GM23338 (cell line): Measurements from ENCODE around the gene ZNF579. TPM values are rescaled to one million over a fixed set of nuclear protein-coding genes. Genes with fewer than 3 reads are reported as not detected.
A peak's percentile ranks its signal among the peaks of the same experiment; 100 is the strongest.

ENCODE experiments used
- ATAC-seq: fragments of 200-7000 bp; cut with Tn5 transposase; 3 replicates; pipeline ENCODE4 v1.9.1; 2020
- DNase-seq: peaks from one replicate; pipeline ENCODE4 v3.0.0-alpha.2; 2015; ENCODE audit warnings: low spot score
- H2AFZ ChIP-seq: fragments of 200-600 bp; sonication (generic); 2 replicates; pipeline ENCODE4 v1.8.0; 2016; ENCODE audit warnings: antibody characterized with exemption, mild to moderate bottlenecking, moderate library complexity
- H3F3A ChIP-seq: fragments of 200-600 bp; sonication (generic); replicated peaks from 2 replicates; pipeline ENCODE4 v1.8.0; 2017; ENCODE audit warnings: antibody characterized with exemption, mixed run types, low read depth
- H3K27ac ChIP-seq: fragments of 200-600 bp; sonication (generic); 2 replicates; pipeline ENCODE4 v1.6.1; 2016; ENCODE audit warnings: low read depth
- H3K27me3 ChIP-seq: fragments of 200-600 bp; sonication (generic); 2 replicates; pipeline ENCODE4 v1.8.0; 2016; ENCODE audit warnings: mild to moderate bottlenecking, mixed run types, moderate library complexity; ENCODE audit not compliant: insufficient read depth
- H3K36me3 ChIP-seq: fragments of 200-600 bp; sonication (generic); 2 replicates; pipeline ENCODE4 v1.8.0; 2016; ENCODE audit warnings: mild to moderate bottlenecking; ENCODE audit not compliant: insufficient read depth
- H3K4me1 ChIP-seq: fragments of 200-600 bp; sonication (generic); 2 replicates; pipeline ENCODE4 v1.8.0; 2016; ENCODE audit warnings: mild to moderate bottlenecking, moderate library complexity; ENCODE audit not compliant: insufficient read depth
- H3K4me2 ChIP-seq: fragments of 200-600 bp; sonication (generic); 2 replicates; pipeline ENCODE4 v1.7.1; 2017; ENCODE audit warnings: mixed run types
- H3K4me3 ChIP-seq: fragments of 200-600 bp; sonication (generic); 2 replicates; pipeline ENCODE4 v1.6.1; 2016; ENCODE audit warnings: mixed run types
- H3K79me2 ChIP-seq: fragments of 200-600 bp; sonication (generic); replicated peaks from 2 replicates; pipeline ENCODE4 v1.8.0; 2017; ENCODE audit warnings: mild to moderate bottlenecking; ENCODE audit not compliant: insufficient read depth
- H3K9me2 ChIP-seq: fragments of 200-600 bp; sonication (generic); 2 replicates; pipeline ENCODE4 v1.8.0; 2017; ENCODE audit not compliant: insufficient read depth
- H4K20me1 ChIP-seq: fragments of 200-600 bp; sonication (generic); replicated peaks from 2 replicates; pipeline ENCODE4 v1.8.0; 2017; ENCODE audit warnings: mild to moderate bottlenecking; ENCODE audit not compliant: insufficient read depth
- H3K27ac Mint-ChIP-seq: 2 replicates; pipeline ENCODE4 v1.8.0; 2020; ENCODE audit warnings: inconsistent platforms, mild to moderate bottlenecking, moderate library complexity, mixed read lengths
- H3K27me3 Mint-ChIP-seq: 3 replicates; pipeline ENCODE4 v1.8.0; 2022; ENCODE audit warnings: low read depth, mild to moderate bottlenecking, moderate library complexity, mixed read lengths, inconsistent platforms; ENCODE audit not compliant: insufficient read depth, poor library complexity
- H3K36me3 Mint-ChIP-seq: 3 replicates; pipeline ENCODE4 v1.8.0; 2021; ENCODE audit warnings: low read depth, mild to moderate bottlenecking, inconsistent platforms, moderate library complexity, mixed read lengths
- H3K4me1 Mint-ChIP-seq: 3 replicates; pipeline ENCODE4 v1.8.0; 2020; ENCODE audit warnings: mild to moderate bottlenecking, inconsistent platforms, mixed read lengths
- H3K4me3 Mint-ChIP-seq: 3 replicates; pipeline ENCODE4 v1.8.0; 2021; ENCODE audit warnings: moderate library complexity, mild to moderate bottlenecking, inconsistent platforms, mixed read lengths
- H3K9me3 Mint-ChIP-seq: 3 replicates; pipeline ENCODE4 v1.8.0; 2020; ENCODE audit warnings: moderate library complexity, mild to moderate bottlenecking, inconsistent platforms, mixed read lengths
- CREB1 ChIP-seq: fragments of 250-450 bp; sonication (Bioruptor Pico); IDR thresholded peaks from 2 replicates; pipeline ENCODE4 v1.5.0; 2020; ENCODE audit warnings: low read depth, mild to moderate bottlenecking, moderate library complexity
- CTCF ChIP-seq, 2 experiments: fragments of 200-600 bp in 1 of 2; sonication (generic) in 1 of 2; conservative IDR thresholded peaks; 2 replicates each; pipeline versions ENCODE4 v1.5.1 to v1.6.1; 2016 to 2017; ENCODE audit warnings: antibody characterized with exemption in 2 of 2, low read depth in 2 of 2, mild to moderate bottlenecking in 2 of 2, moderate library complexity in 1 of 2
- EZH2 ChIP-seq: fragments of 200-600 bp; sonication (generic); IDR thresholded peaks from one replicate; pipeline ENCODE4 v1.8.0; 2017; ENCODE audit warnings: antibody characterized with exemption, mild to moderate bottlenecking, low read depth; ENCODE audit not compliant: unreplicated experiment
- EZH2phosphoT487 ChIP-seq: fragments of 200-600 bp; sonication (generic); IDR thresholded peaks from one replicate; pipeline ENCODE4 v1.8.1; 2018; ENCODE audit warnings: antibody characterized with exemption; ENCODE audit not compliant: unreplicated experiment
- JUNB ChIP-seq: IDR thresholded peaks from one replicate; pipeline ENCODE4 v1.6.1; 2016; ENCODE audit warnings: antibody characterized with exemption; ENCODE audit not compliant: unreplicated experiment
- NANOG ChIP-seq: IDR thresholded peaks from 2 replicates; pipeline ENCODE4 v1.6.1; 2016; ENCODE audit warnings: antibody characterized with exemption, borderline replicate concordance
- POLR2AphosphoS5 ChIP-seq: IDR thresholded peaks from 2 replicates; pipeline ENCODE4 v1.6.1; 2016; ENCODE audit warnings: antibody characterized with exemption, low read depth
- REST ChIP-seq: IDR thresholded peaks from one replicate; pipeline ENCODE4 v1.6.1; 2018; ENCODE audit warnings: antibody characterized with exemption; ENCODE audit not compliant: unreplicated experiment
- STAT1 ChIP-seq: IDR thresholded peaks from one replicate; pipeline ENCODE4 v1.6.1; 2016; ENCODE audit warnings: antibody characterized with exemption; ENCODE audit not compliant: unreplicated experiment
- ZNF114 ChIP-seq: fragments of 250-450 bp; sonication (Bioruptor Pico); IDR thresholded peaks from 2 replicates; pipeline ENCODE4 v1.5.0; 2020; ENCODE audit warnings: mild to moderate bottlenecking, moderate library complexity
- ZNF331 ChIP-seq: fragments of 250-450 bp; sonication (Bioruptor Pico); IDR thresholded peaks from 2 replicates; pipeline ENCODE4 v1.5.0; 2020; ENCODE audit warnings: low read depth, mild to moderate bottlenecking, moderate library complexity
- polyA plus RNA-seq: library from polyadenylated mRNA; unstranded; fragments of >200 nt; fragmentation: Nextera tagmentation; extraction: Ambion mirVana; gene quantifications from 2 replicates; pipeline ENCODE4 v1.2.1, GENCODE V29; 2016
- total RNA-seq: library from RNA; depleted of rRNA; stranded (reverse); fragments of >200 nt; shearing (Covaris generic); gene quantifications from 2 replicates; pipeline ENCODE4 v1.2.3, GENCODE V29; 2014
- TF ChIP-seq, protein P1 (sequence below): IDR thresholded peaks from 2 replicates; pipeline ENCODE4 v1.6.1; 2016; ENCODE audit warnings: antibody characterized with exemption
- TF ChIP-seq, protein P2 (sequence below): fragments of 250-450 bp; sonication (Bioruptor Pico); IDR thresholded peaks from 2 replicates; pipeline ENCODE4 v1.5.0; 2020; ENCODE audit warnings: mild to moderate bottlenecking, moderate library complexity

The ZNF579 gene
- total and polyA plus RNA-seq, 2 experiments from 2014 or later = 7.3 to 12.2 TPM

DNA sequence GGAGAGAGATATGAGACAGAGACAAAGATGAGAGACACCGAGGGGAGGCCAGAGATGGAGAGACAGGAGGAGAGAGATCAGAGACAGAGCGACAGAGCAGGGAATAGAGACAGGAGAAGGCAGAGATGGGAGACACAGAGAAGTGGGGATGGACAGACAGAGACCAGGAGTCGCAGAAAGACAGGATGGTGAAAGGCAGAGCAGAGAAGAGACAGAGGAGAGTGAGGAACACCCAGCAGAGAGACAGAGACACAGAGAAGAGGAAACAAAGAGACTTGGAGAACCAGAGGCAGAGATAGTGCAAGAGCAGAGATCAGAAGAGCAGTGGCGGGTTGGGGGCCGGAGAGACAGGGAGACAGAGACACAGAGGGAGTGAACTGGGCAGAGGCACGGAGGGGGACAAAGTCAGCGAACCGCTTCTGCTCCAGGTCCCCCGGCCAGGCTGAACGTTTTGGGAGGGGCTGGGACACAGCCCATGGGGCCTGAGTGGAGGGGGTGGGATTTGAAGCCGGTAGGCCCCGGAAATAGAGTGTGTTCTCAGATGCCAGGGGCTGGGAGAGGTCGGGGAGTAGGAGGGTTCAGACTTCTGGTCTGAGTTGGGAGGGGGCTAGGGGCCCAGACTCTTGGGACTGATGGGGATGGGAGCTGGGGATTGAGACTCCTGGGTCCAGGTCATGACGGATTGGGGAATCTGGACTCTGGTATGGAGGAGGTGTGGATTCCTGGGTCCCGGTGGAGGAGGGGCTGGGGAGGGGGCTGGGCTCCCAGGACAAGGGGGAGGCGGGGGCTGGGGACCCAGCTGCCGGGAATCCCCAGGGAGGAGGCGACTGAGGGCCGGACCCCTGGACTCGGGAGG is 654 bp downstream of the ZNF579 start:
- Histone ChIP-seq H3K9me2 (no peaks in the 10 kb centered on the region), H3K4me1 (peaks cover under 1% of the 10 kb centered on the region; the same call in 1 of the 2 replicates), H4K20me1 (no peaks in the 10 kb centered on the region), H3K4me2 (peak overlapping the region; percentile 89), H3K27ac (peak overlapping the region; percentile 55; the same call in 1 of the 2 replicates), H3K79me2 (peaks cover 13% of the 10 kb centered on the region; the same call in 1 of the 2 replicates), H3F3A (peaks cover 14% of the 10 kb centered on the region), H3K4me3 (peak overlapping the region; percentile 93), H3K27me3 (no peaks in the 10 kb centered on the region), H3K36me3 (no peaks in the 10 kb centered on the region; the same call in none of the 2 replicates), H2AFZ (no peak overlapping the region)
- DNase-seq (peak; percentile 52), ATAC-seq (peak; percentile 68)
- Mint-ChIP-seq H3K36me3 (peaks cover 25% of the 10 kb centered on the region), H3K27me3 (peaks cover 15% of the 10 kb centered on the region), H3K9me3 (no peaks in the 10 kb centered on the region; the same call in 2 of the 3 replicates), H3K4me3 (peak overlapping the region; percentile 87), H3K27ac (peak overlapping the region; percentile 74), H3K4me1 (peaks cover 9% of the 10 kb centered on the region)
- TF ChIP-seq ZNF331 (CRISPR knock-in tag) = no peak
- no peak for TF ChIP-seq CTCF (conservative IDR thresholded peaks at IDR 0.05; ENCODE audit: low read depth in 2 of 2)
- no peak for TF ChIP-seq STAT1
- TF ChIP-seq POLR2AphosphoS5 = no peak
- TF ChIP-seq REST = no peak
- TF ChIP-seq, protein P1, sequence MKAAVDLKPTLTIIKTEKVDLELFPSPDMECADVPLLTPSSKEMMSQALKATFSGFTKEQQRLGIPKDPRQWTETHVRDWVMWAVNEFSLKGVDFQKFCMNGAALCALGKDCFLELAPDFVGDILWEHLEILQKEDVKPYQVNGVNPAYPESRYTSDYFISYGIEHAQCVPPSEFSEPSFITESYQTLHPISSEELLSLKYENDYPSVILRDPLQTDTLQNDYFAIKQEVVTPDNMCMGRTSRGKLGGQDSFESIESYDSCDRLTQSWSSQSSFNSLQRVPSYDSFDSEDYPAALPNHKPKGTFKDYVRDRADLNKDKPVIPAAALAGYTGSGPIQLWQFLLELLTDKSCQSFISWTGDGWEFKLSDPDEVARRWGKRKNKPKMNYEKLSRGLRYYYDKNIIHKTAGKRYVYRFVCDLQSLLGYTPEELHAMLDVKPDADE = no peak
- no peak for TF ChIP-seq JUNB
- TF ChIP-seq CREB1 = no peak
- TF ChIP-seq NANOG = no peak
- TF ChIP-seq EZH2 = no peak
- TF ChIP-seq, protein P2, sequence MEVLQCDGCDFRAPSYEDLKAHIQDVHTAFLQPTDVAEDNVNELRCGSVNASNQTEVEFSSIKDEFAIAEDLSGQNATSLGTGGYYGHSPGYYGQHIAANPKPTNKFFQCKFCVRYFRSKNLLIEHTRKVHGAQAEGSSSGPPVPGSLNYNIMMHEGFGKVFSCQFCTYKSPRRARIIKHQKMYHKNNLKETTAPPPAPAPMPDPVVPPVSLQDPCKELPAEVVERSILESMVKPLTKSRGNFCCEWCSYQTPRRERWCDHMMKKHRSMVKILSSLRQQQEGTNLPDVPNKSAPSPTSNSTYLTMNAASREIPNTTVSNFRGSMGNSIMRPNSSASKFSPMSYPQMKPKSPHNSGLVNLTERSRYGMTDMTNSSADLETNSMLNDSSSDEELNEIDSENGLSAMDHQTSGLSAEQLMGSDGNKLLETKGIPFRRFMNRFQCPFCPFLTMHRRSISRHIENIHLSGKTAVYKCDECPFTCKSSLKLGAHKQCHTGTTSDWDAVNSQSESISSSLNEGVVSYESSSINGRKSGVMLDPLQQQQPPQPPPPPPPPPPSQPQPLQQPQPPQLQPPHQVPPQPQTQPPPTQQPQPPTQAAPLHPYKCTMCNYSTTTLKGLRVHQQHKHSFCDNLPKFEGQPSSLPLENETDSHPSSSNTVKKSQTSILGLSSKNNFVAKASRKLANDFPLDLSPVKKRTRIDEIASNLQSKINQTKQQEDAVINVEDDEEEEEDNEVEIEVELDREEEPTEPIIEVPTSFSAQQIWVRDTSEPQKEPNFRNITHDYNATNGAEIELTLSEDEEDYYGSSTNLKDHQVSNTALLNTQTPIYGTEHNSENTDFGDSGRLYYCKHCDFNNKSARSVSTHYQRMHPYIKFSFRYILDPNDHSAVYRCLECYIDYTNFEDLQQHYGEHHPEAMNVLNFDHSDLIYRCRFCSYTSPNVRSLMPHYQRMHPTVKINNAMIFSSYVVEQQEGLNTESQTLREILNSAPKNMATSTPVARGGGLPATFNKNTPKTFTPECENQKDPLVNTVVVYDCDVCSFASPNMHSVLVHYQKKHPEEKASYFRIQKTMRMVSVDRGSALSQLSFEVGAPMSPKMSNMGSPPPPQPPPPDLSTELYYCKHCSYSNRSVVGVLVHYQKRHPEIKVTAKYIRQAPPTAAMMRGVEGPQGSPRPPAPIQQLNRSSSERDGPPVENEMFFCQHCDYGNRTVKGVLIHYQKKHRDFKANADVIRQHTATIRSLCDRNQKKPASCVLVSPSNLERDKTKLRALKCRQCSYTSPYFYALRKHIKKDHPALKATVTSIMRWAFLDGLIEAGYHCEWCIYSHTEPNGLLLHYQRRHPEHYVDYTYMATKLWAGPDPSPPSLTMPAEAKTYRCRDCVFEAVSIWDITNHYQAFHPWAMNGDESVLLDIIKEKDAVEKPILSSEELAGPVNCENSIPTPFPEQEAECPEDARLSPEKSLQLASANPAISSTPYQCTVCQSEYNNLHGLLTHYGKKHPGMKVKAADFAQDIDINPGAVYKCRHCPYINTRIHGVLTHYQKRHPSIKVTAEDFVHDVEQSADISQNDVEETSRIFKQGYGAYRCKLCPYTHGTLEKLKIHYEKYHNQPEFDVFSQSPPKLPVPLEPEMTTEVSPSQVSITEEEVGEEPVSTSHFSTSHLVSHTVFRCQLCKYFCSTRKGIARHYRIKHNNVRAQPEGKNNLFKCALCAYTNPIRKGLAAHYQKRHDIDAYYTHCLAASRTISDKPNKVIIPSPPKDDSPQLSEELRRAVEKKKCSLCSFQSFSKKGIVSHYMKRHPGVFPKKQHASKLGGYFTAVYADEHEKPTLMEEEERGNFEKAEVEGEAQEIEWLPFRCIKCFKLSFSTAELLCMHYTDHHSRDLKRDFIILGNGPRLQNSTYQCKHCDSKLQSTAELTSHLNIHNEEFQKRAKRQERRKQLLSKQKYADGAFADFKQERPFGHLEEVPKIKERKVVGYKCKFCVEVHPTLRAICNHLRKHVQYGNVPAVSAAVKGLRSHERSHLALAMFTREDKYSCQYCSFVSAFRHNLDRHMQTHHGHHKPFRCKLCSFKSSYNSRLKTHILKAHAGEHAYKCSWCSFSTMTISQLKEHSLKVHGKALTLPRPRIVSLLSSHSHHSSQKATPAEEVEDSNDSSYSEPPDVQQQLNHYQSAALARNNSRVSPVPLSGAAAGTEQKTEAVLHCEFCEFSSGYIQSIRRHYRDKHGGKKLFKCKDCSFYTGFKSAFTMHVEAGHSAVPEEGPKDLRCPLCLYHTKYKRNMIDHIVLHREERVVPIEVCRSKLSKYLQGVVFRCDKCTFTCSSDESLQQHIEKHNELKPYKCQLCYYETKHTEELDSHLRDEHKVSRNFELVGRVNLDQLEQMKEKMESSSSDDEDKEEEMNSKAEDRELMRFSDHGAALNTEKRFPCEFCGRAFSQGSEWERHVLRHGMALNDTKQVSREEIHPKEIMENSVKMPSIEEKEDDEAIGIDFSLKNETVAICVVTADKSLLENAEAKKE = no peak
- no peak for TF ChIP-seq ZNF114 (CRISPR knock-in tag)
- no peak for TF ChIP-seq EZH2phosphoT487
